Measurements from ENCODE around the gene RBX1. TPM values are rescaled to one million over a fixed set of nuclear protein-coding genes. Genes with fewer than 3 reads are reported as not detected.
A peak's percentile ranks its signal among the peaks of the same experiment; 100 is the strongest.

The RBX1 gene
- total RNA-seq, 2 donors from 2014 or later, result 59.3 to 61.4 TPM

DNA sequence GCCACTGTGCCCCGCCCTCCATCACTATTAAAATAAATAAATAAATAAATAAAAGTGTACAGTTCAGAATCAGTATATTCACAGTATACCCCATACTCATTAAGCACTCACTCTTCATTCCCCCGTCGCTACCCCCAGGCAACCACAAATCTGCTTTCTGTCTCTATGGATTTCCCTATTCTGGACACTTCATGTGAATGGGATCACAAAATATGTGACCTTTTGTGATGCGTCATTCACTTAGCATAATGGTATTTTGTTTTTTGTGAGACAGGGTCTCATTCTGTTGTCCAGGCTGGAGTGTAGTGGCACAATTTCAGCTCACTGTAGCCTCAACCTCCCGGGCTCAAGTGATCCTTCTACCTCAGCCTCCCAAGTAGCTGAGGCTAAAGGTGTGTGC, 52.8 kb downstream of the RBX1 start:
- ATAC-seq (no peak), DNase-seq (no peak)
- intact Hi-C loops (cut with DNase I), result no loop called here

DNA sequence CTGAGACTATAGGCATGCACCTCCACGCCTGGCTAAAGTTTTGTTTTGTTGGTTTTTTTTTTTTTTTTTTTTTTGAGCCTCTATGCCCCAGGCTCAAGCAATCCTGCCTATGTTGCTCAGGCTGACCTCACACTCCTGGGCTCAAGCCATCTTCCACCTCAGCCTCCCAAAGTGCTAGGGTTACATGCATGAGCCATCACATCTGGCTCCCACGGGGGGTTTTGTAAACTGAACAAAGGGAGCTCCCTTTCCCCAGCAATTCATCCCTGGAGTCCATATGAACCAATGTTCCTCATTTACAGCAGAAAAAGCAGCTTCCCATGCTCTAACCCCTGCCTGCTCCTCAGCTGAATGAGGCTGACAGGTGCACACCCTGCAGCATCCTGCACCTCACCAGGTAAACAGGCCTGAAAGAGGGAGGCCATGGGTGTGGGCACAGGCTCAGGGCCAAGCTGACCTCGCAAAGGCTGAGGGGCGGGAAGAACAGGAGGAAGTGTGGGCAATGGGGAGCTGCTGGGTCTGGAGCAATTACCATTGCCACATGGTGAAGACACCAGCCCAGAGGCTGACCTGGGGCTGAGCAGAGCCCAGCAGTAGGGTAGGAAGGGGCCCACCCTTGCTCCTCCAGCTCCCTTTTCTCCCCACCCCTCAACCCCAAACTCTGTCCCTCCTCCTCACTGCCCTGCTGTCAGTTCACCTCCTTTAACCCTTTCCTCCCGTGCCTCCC, 58.2 kb downstream of the RBX1 start:
- intact Hi-C loops (cut with DNase I), result no loop called here
- DNase-seq (no peak), ATAC-seq (no peak)

DNA sequence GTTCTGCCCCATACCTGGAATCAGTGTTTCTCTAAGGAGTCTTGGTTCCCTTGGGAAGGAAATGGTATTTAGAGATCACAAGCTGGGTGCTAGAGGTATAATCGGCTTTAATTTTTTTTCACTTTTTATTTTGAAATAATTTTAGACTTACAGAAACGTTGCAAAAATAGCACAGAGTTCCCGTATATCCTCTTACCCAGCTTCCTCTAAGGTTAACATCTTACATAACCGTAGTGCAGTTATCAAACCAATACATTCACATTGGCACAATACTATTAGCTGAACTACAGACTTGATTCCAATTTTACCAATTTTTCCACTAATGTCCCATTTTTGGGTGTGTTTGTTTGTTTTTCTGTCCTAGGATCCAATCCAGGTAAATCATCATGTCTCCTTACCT, 63.8 kb downstream of the RBX1 start:
- intact Hi-C loops (cut with DNase I), result no loop called here
- no peak for DNase-seq
- ATAC-seq, result no peak

DNA sequence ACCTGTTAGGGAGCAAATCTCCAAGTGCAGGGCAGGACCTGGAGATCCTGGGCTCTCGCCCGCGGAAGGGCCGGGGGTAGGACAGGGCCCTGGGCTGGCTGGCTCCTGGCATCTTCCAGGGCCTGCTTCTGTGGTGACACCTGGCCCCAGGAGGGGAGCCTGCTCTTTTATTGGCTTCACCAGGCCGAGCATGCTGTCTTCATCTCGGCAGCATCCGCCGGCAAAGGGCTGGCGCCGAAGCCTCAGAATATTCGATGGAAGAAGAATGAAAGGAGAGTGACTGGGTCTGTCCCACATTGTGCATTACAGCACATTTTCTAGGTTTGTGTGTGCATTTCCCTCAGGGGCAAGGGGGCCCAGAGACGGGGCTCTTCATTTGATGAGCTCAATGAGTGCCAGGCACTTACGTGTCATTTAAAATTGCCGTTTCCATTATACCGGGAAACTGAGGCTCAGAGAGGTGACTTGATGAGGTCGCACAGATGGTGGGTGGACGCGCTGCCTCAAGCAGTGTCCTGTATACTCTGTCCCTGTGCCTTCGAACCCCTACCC, 70.0 kb downstream of the RBX1 start:
- DNase-seq (peak; percentile 23), ATAC-seq (no peak)
- intact Hi-C loops (cut with DNase I), result loop anchor here in 1 of 2 donors (5.0 kb wide), 1 partner anchor 69 kb away; the partner anchor contains the start of gene RBX1

DNA sequence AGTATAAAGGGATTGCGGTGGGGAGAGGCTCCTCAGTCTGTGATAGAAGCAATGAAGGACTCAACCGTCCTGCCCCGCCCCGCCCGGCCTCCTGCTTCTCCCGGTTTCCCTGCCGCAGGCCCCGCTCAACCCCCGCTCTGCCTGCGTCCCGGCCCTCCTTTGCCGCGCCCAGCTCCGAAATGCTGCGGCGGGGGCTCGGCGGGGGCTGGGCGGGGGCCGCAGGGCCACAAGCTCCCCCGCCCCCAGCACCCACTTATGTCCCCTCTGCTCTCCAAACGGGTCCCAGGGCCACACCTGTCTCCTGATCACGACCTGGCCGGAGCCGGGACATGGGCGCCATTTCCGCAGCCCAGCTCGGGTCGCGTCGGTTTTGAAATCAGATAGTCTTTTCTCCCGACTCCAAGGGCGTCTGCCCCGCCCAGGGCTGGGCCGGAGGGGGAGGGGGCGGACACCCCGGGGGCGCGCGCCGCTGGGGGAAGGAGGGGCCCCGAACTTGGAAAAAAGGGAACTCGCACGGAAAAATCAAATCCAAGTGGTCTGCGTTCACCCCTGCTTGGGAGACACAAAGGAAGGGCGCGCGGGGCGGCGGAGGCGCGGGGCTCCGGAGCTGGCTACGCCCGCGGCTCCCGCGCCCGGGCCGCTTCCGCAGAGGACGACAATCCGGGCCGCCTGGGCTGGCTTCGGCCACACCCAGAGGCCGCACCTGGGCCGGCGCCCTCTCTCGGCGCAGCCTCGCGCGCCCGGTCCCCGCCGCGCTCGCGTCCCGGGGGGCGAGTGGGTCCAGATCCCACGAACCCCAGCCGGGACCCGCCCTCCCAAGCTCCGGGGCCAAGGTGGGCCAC, 70.7 kb downstream of the RBX1 start:
- peak; percentile 84 to 86 for ATAC-seq
- peak; percentile 74 for DNase-seq
- intact Hi-C loops (cut with DNase I), result loop anchor here in 1 of 2 donors (5.0 kb wide), 1 partner anchor 70 kb away; the partner anchor contains the start of gene RBX1

DNA sequence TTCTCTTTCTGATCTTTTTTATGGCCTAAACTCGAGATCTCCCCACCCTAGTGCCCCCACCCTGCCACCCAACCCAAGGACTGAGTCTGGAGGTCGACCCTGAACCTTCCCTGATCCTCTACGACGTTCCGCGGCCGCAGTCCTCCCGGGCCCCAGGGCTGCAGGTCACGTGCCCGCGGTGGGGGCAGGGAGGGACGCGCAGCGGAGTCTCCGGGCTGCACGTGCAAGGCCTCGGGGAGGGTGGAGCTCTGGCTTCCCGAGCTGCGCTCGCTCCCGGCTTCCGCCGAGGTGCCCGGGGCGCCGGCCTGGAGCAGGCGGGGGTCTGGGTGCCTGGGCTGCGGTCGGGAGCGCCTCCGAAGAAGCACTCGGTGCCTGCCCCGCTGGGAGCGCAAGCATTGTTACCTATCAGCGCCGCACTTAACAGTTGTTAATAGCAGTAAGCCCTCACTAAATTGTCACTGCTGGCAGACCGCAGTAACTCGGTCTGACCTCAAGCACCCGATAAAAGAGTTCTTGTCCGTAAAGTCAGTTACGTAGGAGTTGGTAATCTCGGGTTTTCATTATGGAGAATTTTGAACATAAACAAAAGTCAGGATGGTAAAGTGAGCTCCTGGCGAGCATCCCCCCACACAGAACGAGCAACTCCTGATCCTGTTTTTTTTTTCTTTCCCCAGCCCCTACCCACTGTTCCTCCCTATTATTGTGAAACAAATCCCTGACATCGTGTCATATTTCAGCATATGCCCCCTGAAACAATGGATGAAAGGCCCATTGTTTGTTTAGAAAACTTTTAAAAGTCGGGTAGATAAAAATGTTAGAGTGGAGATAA, 71.5 kb downstream of the RBX1 start:
- DNase-seq, result peak; percentile 94
- ATAC-seq, result peak; percentile 95
- intact Hi-C loops (cut with DNase I), result loop anchor here in 1 of 2 donors (5.0 kb wide), 1 partner anchor 70 kb away; the partner anchor contains the start of gene RBX1

Other genes starting within 250 kb of the RBX1 start
- 1 to 10 TPM; 5.4 to 5.5 TPM for gene SLC25A17, start 132.0 kb upstream of the RBX1 start, total RNA-seq
- gene ST13, start 94.7 kb upstream of the RBX1 start, total RNA-seq, result 100 to 1,000 TPM; 168 to 171 TPM
- gene XPNPEP3, start 94.2 kb upstream of the RBX1 start, total RNA-seq, result 10 to 100 TPM; 18.5 to 21.2 TPM
- not detected for gene DNAJB7, start 89.3 kb upstream of the RBX1 start, total RNA-seq
- 10 to 100 TPM; 28.6 to 31.5 TPM for gene EP300, start 141.2 kb downstream of the RBX1 start, total RNA-seq